ENCODE measurements around the gene ANKRD33B. TPM values are rescaled to one million over a fixed set of nuclear protein-coding genes. Genes with fewer than 3 reads are reported as not detected.

Gene ANKRD33B
- total and polyA plus RNA-seq, 2 of the 13 experiments (the other 11 are each of a cell fraction or from before 2014, with no cell fraction given) = 0.02 TPM; not detected in 1

- no peaks in the 10 kb centered on the region for H3K9me3 ChIP-seq (ENCODE audit: low read length)
- ChIA-PET POLR2A (no interaction called here), CTCF (ENCODE audit: low intra/inter-chr PET ratio, low total read pairs) (interaction anchor here (0.7 kb wide), 1 partner anchor 74 kb away, joined by 3 read pairs; no protein-coding TSS in a partner anchor)
- H3K27me3 ChIP-seq (ENCODE audit: control insufficient read depth in 1 of 2, insufficient read depth in 2 of 2, low read length in 2 of 2) = no peaks in the 10 kb centered on the region
- peaks cover 5% of the 10 kb centered on the region for H3K79me2 ChIP-seq (ENCODE audit: insufficient read depth, low read length)
- H3K4me3 ChIP-seq (replicated peaks in 1 of 3; ENCODE audit: insufficient read depth in 1 of 3, low read depth in 2 of 3, low read length in 3 of 3) = no peak overlapping the region
- H3K36me3 ChIP-seq (replicated peaks in 1 of 2; ENCODE audit: control insufficient read depth in 1 of 2, insufficient read depth in 2 of 2, low read length in 2 of 2) = peaks cover 16 to 46% of the 10 kb centered on the region in 2 experiments
- FAIRE-seq = no peak
- ATAC-seq = no peak
- no peak overlapping the region for H3K27ac ChIP-seq (ENCODE audit: extremely low read length, insufficient read depth, low read length)
- BruUV-seq (replicated peaks) = no TSS peak
- H4K20me1 ChIP-seq (ENCODE audit: insufficient read depth, low read length) = peaks cover 25% of the 10 kb centered on the region
- H2AFZ ChIP-seq (ENCODE audit: low read length) = no peak overlapping the region
- no peaks in the 10 kb centered on the region for H3K4me1 ChIP-seq (ENCODE audit: insufficient read depth, low read length)
- DNase-seq (ENCODE audit: low spot score) = no peak
- no peak overlapping the region for H3K9ac ChIP-seq (ENCODE audit: insufficient read depth, low read depth, low read length)
- intact Hi-C loops (cut with micrococcal nuclease; ENCODE audit: unreplicated experiment) (no loop called here), in situ Hi-C loops (cut with HindIII; ENCODE audit: extremely low pct_ligation_motif_present, low pct_unique_long_range_greater_than_20kb) (no loop called here)
- WGBS (ENCODE audit: low lambda C conversion rate) = 98% methylated on average over 8 of the region's 9 CpGs
- TF ChIP-seq RAD51 (IDR thresholded peaks at IDR 0.05; ENCODE audit: borderline replicate concordance) (no peak), MBNL3 (CRISPR knock-in tag; conservative IDR thresholded peaks at IDR 0.05) (no peak), ZNF282 (IDR thresholded peaks at IDR 0.05; ENCODE audit: partially characterized antibody) (no peak), ATF7-NPFF (CRISPR knock-in tag; IDR thresholded peaks at IDR 0.05; ENCODE audit: low read depth) (no peak), ZNF570 (CRISPR knock-in tag; IDR thresholded peaks at IDR 0.05; ENCODE audit: borderline replicate concordance) (no peak), SMAD9 (CRISPR knock-in tag; IDR thresholded peaks at IDR 0.05) (no peak), ZNF883 (CRISPR knock-in tag; IDR thresholded peaks at IDR 0.05; ENCODE audit: not compliant biosample characterization) (no peak), SNRNP70 (IDR thresholded peaks at IDR 0.05; ENCODE audit: low read depth, low read length) (no peak), AGO2 (optimal IDR thresholded peaks at IDR 0.05; ENCODE audit: low read depth, low read length) (no peak)
- TF ChIP-seq, protein P1, sequence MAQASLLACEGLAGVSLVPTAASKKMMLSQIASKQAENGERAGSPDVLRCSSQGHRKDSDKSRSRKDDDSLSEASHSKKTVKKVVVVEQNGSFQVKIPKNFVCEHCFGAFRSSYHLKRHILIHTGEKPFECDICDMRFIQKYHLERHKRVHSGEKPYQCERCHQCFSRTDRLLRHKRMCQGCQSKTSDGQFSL (CRISPR knock-in tag; IDR thresholded peaks at IDR 0.05) = no peak
- no peak overlapping the region for H3K4me2 ChIP-seq (ENCODE audit: low read depth, low read length)
Measured at GRCh38 chr5:10702040-10702629, 138.3 kb downstream of the ANKRD33B start.
